ENCODE measurements around the gene SCRG1.

SCRG1 gene

GRCh38 chr4:173410079-173410478 is 11.2 kb upstream of the SCRG1 start:
- no peak for ATAC-seq

GRCh38 chr4:173405840-173406606 is 7.1 kb upstream of the SCRG1 start:
- ATAC-seq, result peak in 1 of 2 donors; percentile 24

- ATAC-seq, result no peak
Observed at GRCh38 chr4:173404296-173404865, 5.5 kb upstream of the SCRG1 start.

- ATAC-seq, result no peak
Observed at GRCh38 chr4:173403051-173403450, 4.1 kb upstream of the SCRG1 start.

GRCh38 chr4:173401063-173401462 is 2.1 kb upstream of the SCRG1 start:
- no peak for ATAC-seq

- ATAC-seq, result no peak
Observed at GRCh38 chr4:173398220-173398619, 696 bp downstream of the SCRG1 start.

GRCh38 chr4:173397604-173398003 is 1.3 kb downstream of the SCRG1 start:
- no peak for ATAC-seq

GRCh38 chr4:173391701-173392100 is 7.2 kb downstream of the SCRG1 start:
- ATAC-seq, result no peak

GRCh38 chr4:173386751-173387150 is 12.2 kb downstream of the SCRG1 start:
- ATAC-seq, result no peak

- ATAC-seq, result no peak
Observed at GRCh38 chr4:173382349-173382748, 16.6 kb downstream of the SCRG1 start.

GRCh38 chr4:173381610-173382009 is 17.3 kb downstream of the SCRG1 start:
- no peak for ATAC-seq

GRCh38 chr4:173380987-173381386 is 17.9 kb downstream of the SCRG1 start:
- ATAC-seq, result no peak

GRCh38 chr4:173379929-173380328 is 19.0 kb downstream of the SCRG1 start:
- no peak for ATAC-seq

GRCh38 chr4:173374588-173374987 is 24.3 kb downstream of the SCRG1 start:
- no peak for ATAC-seq

GRCh38 chr4:173371292-173372192 is 27.4 kb downstream of the SCRG1 start:
- peak in 1 of 2 donors; percentile 4 for ATAC-seq

- ATAC-seq, result peak; percentile 92 to 93
Observed at GRCh38 chr4:173370477-173371291, 28.2 kb downstream of the SCRG1 start, which contains the start of gene SAP30. TSS of gene SAP30 (plus strand) at chr4:173370954. CDS start at chr4:173371183, 229 bp downstream.

- ATAC-seq, result peak; percentile 8 to 14
Observed at GRCh38 chr4:173370130-173370476, 28.8 kb downstream of the SCRG1 start.

GRCh38 chr4:173367946-173368345 is 31.0 kb downstream of the SCRG1 start:
- ATAC-seq, result no peak

- no peak for ATAC-seq
Observed at GRCh38 chr4:173367285-173367684, 31.6 kb downstream of the SCRG1 start.

GRCh38 chr4:173365359-173365996 is 33.4 kb downstream of the SCRG1 start:
- ATAC-seq, result no peak

GRCh38 chr4:173362666-173363065 is 36.2 kb downstream of the SCRG1 start:
- ATAC-seq, result no peak

Measured in activated CD4-positive, CD25-positive, alpha-beta regulatory T cell treated with anti-CD3 and anti-CD28 coated beads, Interleukin-2, amount 50 U/mL, for 24 hours (primary cell).